Measurements from ENCODE around the gene RALGAPA2. TPM values are rescaled to one million over a fixed set of nuclear protein-coding genes. Genes with fewer than 3 reads are reported as not detected.

Gene RALGAPA2
- total RNA-seq, 1 donor from 2014 or later = 88.9 TPM

- H3K36me3 ChIP-seq = peaks cover 76% of the 10 kb centered on the region
- no peak overlapping the region for H3K4me3 ChIP-seq
- no peaks in the 10 kb centered on the region for H3K9me3 ChIP-seq
- H3K4me1 ChIP-seq = no peaks in the 10 kb centered on the region
- ATAC-seq (peak; percentile 69), DNase-seq (peak; percentile 71)
- TF ChIP-seq CTCF (IDR thresholded peaks at IDR 0.05) = no peak
- intact Hi-C loops (cut with DNase I) = no loop called here
- H3K27me3 ChIP-seq = no peaks in the 10 kb centered on the region
- H3K27ac ChIP-seq = no peak overlapping the region
Observed at GRCh38 chr20:20628314-20628713, 84.1 kb downstream of the RALGAPA2 start.

- H3K36me3 ChIP-seq = peaks cover 68% of the 10 kb centered on the region
- DNase-seq (no peak), ATAC-seq (no peak)
- no peak overlapping the region for H3K4me3 ChIP-seq
- H3K27ac ChIP-seq = no peak overlapping the region
- TF ChIP-seq CTCF (IDR thresholded peaks at IDR 0.05) = no peak
- intact Hi-C loops (cut with DNase I) = no loop called here
- H3K4me1 ChIP-seq = no peaks in the 10 kb centered on the region
- H3K27me3 ChIP-seq = no peaks in the 10 kb centered on the region
- H3K9me3 ChIP-seq = no peaks in the 10 kb centered on the region
Observed at GRCh38 chr20:20627471-20627870, 85.0 kb downstream of the RALGAPA2 start.

- ATAC-seq = no peak
- DNase-seq = no peak
- no peaks in the 10 kb centered on the region for H3K4me1 ChIP-seq
- no peak for TF ChIP-seq CTCF (IDR thresholded peaks at IDR 0.05)
- intact Hi-C loops (cut with DNase I) = no loop called here
- H3K36me3 ChIP-seq = peaks cover 57% of the 10 kb centered on the region
- no peaks in the 10 kb centered on the region for H3K27me3 ChIP-seq
- no peaks in the 10 kb centered on the region for H3K9me3 ChIP-seq
- H3K27ac ChIP-seq = no peak overlapping the region
- no peak overlapping the region for H3K4me3 ChIP-seq
Observed at GRCh38 chr20:20624914-20625313, 87.5 kb downstream of the RALGAPA2 start.

GRCh38 chr20:20621195-20621594 lies 91.2 kb downstream of the RALGAPA2 start:
- Histone ChIP-seq H3K36me3 (peaks cover 57% of the 10 kb centered on the region), H3K27ac (no peak overlapping the region), H3K4me1 (no peaks in the 10 kb centered on the region), H3K4me3 (no peak overlapping the region), H3K27me3 (no peaks in the 10 kb centered on the region), H3K9me3 (no peaks in the 10 kb centered on the region)
- ATAC-seq = no peak
- intact Hi-C loops (cut with DNase I) = no loop called here
- DNase-seq = no peak
- TF ChIP-seq CTCF (IDR thresholded peaks at IDR 0.05) = no peak

GRCh38 chr20:20614391-20614790 lies 98.1 kb downstream of the RALGAPA2 start:
- Histone ChIP-seq H3K4me3 (no peak overlapping the region), H3K27me3 (no peaks in the 10 kb centered on the region), H3K27ac (no peak overlapping the region), H3K9me3 (no peaks in the 10 kb centered on the region), H3K36me3 (peaks cover 75% of the 10 kb centered on the region), H3K4me1 (no peaks in the 10 kb centered on the region)
- intact Hi-C loops (cut with DNase I) = no loop called here
- no peak for ATAC-seq
- DNase-seq = no peak
- no peak for TF ChIP-seq CTCF (IDR thresholded peaks at IDR 0.05)

GRCh38 chr20:20612251-20612650 lies 100.2 kb downstream of the RALGAPA2 start:
- no peak for ATAC-seq
- H3K27me3 ChIP-seq = no peaks in the 10 kb centered on the region
- no peak for DNase-seq
- no peak overlapping the region for H3K4me3 ChIP-seq
- H3K27ac ChIP-seq = no peak overlapping the region
- peaks cover 61% of the 10 kb centered on the region for H3K36me3 ChIP-seq
- no peak for TF ChIP-seq CTCF (IDR thresholded peaks at IDR 0.05)
- no peaks in the 10 kb centered on the region for H3K4me1 ChIP-seq
- intact Hi-C loops (cut with DNase I) = no loop called here
- H3K9me3 ChIP-seq = no peaks in the 10 kb centered on the region
